Thyroid gland (tissue), 4 donors: Measurements from ENCODE around the gene DNAH8. TPM values are rescaled to one million over a fixed set of nuclear protein-coding genes. Genes with fewer than 3 reads are reported as not detected.
A peak's percentile ranks its signal among the peaks of the same experiment; 100 is the strongest.

Experiments
- DNase-seq, 2 donors: peaks; one replicate each; pipeline ENCODE4 v3.0.0-alpha.2; 2019
- H3K27ac ChIP-seq, 3 donors: fragments of 200-600 bp; sonication (generic); 1 replicate in 2 of 3; 2 replicates in 1 of 3; pipeline ENCODE4 v1.5.1; 2016 to 2019; ENCODE audit warnings: mild to moderate bottlenecking in 1 of 3, moderate library complexity in 1 of 3
- H3K27me3 ChIP-seq: fragments of 200-600 bp; sonication (generic); one replicate; pipeline ENCODE4 v1.5.1; 2019
- H3K36me3 ChIP-seq, 2 donors: fragments of 200-600 bp; sonication (generic); one replicate each; pipeline ENCODE4 v1.5.1; 2016 to 2019
- H3K4me1 ChIP-seq, 2 donors: fragments of 200-600 bp; sonication (generic); one replicate each; pipeline ENCODE4 v1.5.1; 2017 to 2019
- H3K4me3 ChIP-seq, 3 donors: fragments of 200-600 bp; sonication (generic); replicated peaks in 1 of 3; 1 replicate in 2 of 3; 2 replicates in 1 of 3; pipeline ENCODE4 v1.5.1; 2016; ENCODE audit warnings: mild to moderate bottlenecking in 1 of 3
- H3K9me3 ChIP-seq: fragments of 200-600 bp; sonication (generic); one replicate; pipeline ENCODE4 v1.5.1; 2017
- CTCF ChIP-seq, 6 experiments: fragments of 200-600 bp in 3 of 6; fragments of 450-650 bp in 3 of 6; sonication (generic) in 3 of 6; IDR thresholded peaks; one replicate each; pipeline ENCODE4 v1.5.1; 2016 to 2019; ENCODE audit warnings: antibody characterized with exemption in 6 of 6, mild to moderate bottlenecking in 2 of 6, inconsistent platforms in 1 of 6, moderate library complexity in 1 of 6
- POLR2A ChIP-seq, 2 donors: fragments of 450-650 bp; IDR thresholded peaks; one replicate each; pipeline ENCODE4 v1.6.1; 2017; ENCODE audit warnings: antibody characterized with exemption in 2 of 2, mild to moderate bottlenecking in 2 of 2, moderate library complexity in 1 of 2
- WGBS, 2 donors: methylation state at CpG; one replicate each; pipeline ENCODE4 v1.1.5; 2017; 5-methylcytosine and 5-hydroxymethylcytosine counted together
- intact Hi-C: fragments of 100-400 bp; cut with DNase I; formaldehyde crosslinking; loops from one replicate; pipeline ENCODE4 v1.15.1; 2023
- total RNA-seq, 4 donors: library from RNA; depleted of rRNA; stranded (reverse); fragments of >200 nt; gene quantifications; one replicate each; pipeline ENCODE4 v1.2.3, GENCODE V29; 2016

Gene DNAH8
- total RNA-seq, 4 donors from 2014 or later: 0.04 to 4.8 (median 0.12) TPM

GRCh38 chr6:38987503-38987902 lies 272.4 kb downstream of the DNAH8 start:
- H3K36me3 ChIP-seq: no peaks in the 10 kb centered on the region
- TF ChIP-seq CTCF (IDR thresholded peaks at IDR 0.05) (no peak), POLR2A (IDR thresholded peaks at IDR 0.05) (no peak)
- H3K27me3 ChIP-seq: no peaks in the 10 kb centered on the region
- intact Hi-C loops: no loop called here
- no peak overlapping the region for H3K27ac ChIP-seq
- no peaks in the 10 kb centered on the region for H3K4me1 ChIP-seq
- no peak for DNase-seq
- H3K4me3 ChIP-seq: no peak overlapping the region
- H3K9me3 ChIP-seq: no peaks in the 10 kb centered on the region

- Histone ChIP-seq H3K4me3 (no peak overlapping the region), H3K27ac (no peak overlapping the region), H3K36me3 (no peaks in the 10 kb centered on the region), H3K4me1 (no peaks in the 10 kb centered on the region), H3K9me3 (no peaks in the 10 kb centered on the region), H3K27me3 (no peaks in the 10 kb centered on the region)
- intact Hi-C loops: no loop called here
- 49 to 54% methylated on average over 8 of the region's 8 CpGs for WGBS, 2 donors
- TF ChIP-seq CTCF (IDR thresholded peaks at IDR 0.05): no peak
- TF ChIP-seq POLR2A (IDR thresholded peaks at IDR 0.05): no peak
- no peak for DNase-seq
Measured at GRCh38 chr6:38988736-38989449, 273.8 kb downstream of the DNAH8 start.

GRCh38 chr6:38990475-38990874 lies 275.4 kb downstream of the DNAH8 start:
- WGBS, 2 donors: 30 to 34% methylated on average over 5 of the region's 5 CpGs

GRCh38 chr6:38996676-38997075 lies 281.6 kb downstream of the DNAH8 start:
- Histone ChIP-seq H3K9me3 (no peaks in the 10 kb centered on the region), H3K27me3 (no peaks in the 10 kb centered on the region), H3K4me3 (no peak overlapping the region), H3K4me1 (no peaks in the 10 kb centered on the region), H3K27ac (no peak overlapping the region), H3K36me3 (no peaks in the 10 kb centered on the region)
- intact Hi-C loops: no loop called here
- 73 to 83% methylated on average over 5 of the region's 5 CpGs for WGBS, 2 donors
- TF ChIP-seq CTCF (IDR thresholded peaks at IDR 0.05) (no peak), POLR2A (IDR thresholded peaks at IDR 0.05) (no peak)
- no peak for DNase-seq

More at GRCh38 chr6:38990475-38990874, 275.4 kb downstream of the DNAH8 start:
- Histone ChIP-seq H3K27me3 (no peaks in the 10 kb centered on the region), H3K9me3 (no peaks in the 10 kb centered on the region), H3K4me1 (no peaks in the 10 kb centered on the region), H3K36me3 (no peaks in the 10 kb centered on the region), H3K4me3 (no peak overlapping the region), H3K27ac (no peak overlapping the region)
- TF ChIP-seq POLR2A (IDR thresholded peaks at IDR 0.05): no peak
- no peak for TF ChIP-seq CTCF (IDR thresholded peaks at IDR 0.05)
- intact Hi-C loops: no loop called here
- DNase-seq: no peak

- TF ChIP-seq POLR2A (IDR thresholded peaks at IDR 0.05) (no peak), CTCF (IDR thresholded peaks at IDR 0.05) (peak in 2 of 6 experiments; percentile 19 to 30)
- H3K9me3 ChIP-seq: no peaks in the 10 kb centered on the region
- H3K27me3 ChIP-seq: no peaks in the 10 kb centered on the region
- no peaks in the 10 kb centered on the region for H3K4me1 ChIP-seq
- intact Hi-C loops: no loop called here
- H3K36me3 ChIP-seq: no peaks in the 10 kb centered on the region
- WGBS, 2 donors: 12 to 18% methylated on average over 2 of the region's 2 CpGs
- peak; percentile 4 for DNase-seq
- no peak overlapping the region for H3K27ac ChIP-seq
- H3K4me3 ChIP-seq: no peak overlapping the region
Measured at GRCh38 chr6:38997128-38997761, 282.1 kb downstream of the DNAH8 start.
